GM15510 (cell line): Measurements from ENCODE around the gene MYO10.

Experiments
- POLR2A ChIP-seq: IDR thresholded peaks from 3 replicates; pipeline ENCODE4 v1.6.1; 2011; ENCODE audit warnings: borderline replicate concordance; ENCODE audit not compliant: insufficient read length; ENCODE audit errors: extremely low read depth

The MYO10 gene

DNA sequence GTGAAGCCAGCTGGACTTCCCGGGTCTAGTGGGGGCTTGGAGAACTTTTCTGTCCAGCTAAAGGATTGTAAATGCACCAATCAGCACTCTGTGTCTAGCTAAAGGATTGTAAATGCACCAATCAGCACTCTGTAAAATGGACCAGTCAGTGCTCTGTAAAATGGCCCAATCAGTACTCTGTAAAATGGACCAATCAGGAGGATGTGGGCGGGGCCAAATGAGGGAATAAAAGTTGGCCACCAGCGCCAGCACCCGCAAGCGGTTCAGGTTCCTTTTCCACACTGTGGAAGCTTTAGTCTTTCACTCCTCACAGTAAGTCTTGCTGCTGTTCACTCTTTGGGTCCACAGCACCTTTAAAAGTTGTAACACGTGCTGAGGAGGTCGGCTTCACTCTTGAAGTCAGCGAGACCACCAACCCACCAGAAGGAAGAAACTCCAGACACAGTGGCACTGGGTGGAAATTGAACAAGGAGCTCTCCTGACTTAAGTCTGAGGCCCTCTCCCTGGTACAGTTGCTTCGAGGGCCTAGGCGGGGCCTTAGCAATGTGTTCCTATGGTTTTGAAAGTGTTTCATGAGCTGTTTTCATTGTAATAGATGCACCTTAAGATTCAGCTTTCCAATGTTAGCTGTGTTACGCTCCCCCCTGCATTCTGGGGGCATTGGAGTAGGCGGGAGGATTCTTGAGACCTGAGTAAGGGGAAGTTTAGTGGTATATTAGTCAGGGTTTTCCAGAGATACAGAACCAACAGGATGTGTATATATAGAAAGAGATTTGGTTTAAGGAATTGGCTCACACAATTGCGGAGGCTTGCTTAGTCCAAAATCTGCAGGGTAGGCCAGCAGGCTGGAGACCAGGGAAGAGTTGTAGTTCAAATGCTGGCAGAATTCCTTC is 21.5 kb upstream of the MYO10 start:
- TF ChIP-seq POLR2A, result no peak

DNA sequence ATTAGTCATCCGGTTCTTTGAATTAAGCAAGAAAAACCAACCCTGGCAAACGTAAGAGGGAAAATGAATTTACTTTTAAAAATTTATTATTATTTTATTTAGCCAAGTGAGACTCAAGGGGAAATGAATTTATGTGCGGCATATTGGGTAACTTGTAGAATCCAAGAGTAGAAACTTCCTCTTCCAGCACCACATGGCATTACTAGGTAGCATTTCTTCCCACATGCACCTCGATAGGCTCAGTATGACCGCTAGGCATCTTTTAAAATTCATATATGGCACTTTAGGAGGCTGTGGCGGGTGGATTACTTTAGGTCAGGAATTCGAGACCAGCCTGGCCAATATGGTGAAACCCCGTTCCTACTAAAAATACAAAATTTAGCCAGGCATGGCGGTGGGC is 17.6 kb upstream of the MYO10 start:
- TF ChIP-seq POLR2A, result no peak

DNA sequence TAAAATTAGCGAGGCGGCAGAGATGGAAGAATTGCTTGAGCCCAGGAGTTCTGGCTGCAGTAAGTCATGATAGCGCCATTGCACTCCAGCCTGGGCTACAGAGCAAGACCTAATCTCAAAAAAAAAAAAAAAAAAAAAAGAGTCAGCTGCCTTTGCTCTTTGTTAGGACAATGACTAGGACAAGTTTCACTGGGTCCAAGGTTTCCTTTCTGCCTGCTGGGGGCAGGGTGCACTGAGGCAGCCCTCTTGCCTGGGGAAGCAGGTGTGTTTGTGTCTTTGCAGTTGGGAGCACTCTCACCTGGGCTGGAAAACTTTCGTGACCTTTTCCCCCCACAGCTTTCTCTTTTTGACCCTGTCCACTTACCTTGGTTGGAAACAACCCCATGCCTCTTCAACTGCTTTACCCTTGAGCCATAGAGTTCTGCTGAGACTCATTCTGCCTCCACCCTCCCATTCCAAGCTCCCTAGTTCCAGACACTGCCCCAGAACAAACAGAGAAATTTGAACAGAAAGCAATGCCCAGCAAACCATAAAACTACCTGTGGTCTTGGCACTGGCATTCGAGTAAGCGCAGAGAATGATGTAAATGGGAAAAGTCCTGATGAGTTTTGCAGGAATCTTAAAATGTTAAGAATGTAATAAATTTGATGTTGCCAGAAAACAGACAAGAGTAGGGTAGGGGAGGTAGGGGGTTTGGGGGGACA is 17.0 kb upstream of the MYO10 start:
- no peak for TF ChIP-seq POLR2A

DNA sequence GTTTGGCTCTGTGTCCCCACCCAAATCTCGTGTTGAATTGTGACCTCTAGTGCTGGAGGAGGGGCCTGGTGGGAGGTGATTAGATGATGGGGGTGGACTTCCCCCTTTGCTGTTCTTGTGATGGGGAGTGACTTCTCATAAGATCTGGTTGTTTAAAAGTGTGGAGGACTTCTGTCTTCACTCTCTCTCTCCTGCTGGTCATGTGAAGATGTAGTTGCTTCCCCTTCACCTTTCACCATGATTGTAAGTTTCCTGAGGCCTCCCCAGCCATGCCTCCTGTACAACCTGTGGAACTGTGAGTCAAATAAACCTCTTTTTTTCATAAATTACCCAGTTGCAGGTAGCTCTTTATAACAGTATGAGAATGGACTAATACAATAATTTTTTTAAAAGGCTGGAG is 10.6 kb upstream of the MYO10 start:
- no peak for TF ChIP-seq POLR2A

DNA sequence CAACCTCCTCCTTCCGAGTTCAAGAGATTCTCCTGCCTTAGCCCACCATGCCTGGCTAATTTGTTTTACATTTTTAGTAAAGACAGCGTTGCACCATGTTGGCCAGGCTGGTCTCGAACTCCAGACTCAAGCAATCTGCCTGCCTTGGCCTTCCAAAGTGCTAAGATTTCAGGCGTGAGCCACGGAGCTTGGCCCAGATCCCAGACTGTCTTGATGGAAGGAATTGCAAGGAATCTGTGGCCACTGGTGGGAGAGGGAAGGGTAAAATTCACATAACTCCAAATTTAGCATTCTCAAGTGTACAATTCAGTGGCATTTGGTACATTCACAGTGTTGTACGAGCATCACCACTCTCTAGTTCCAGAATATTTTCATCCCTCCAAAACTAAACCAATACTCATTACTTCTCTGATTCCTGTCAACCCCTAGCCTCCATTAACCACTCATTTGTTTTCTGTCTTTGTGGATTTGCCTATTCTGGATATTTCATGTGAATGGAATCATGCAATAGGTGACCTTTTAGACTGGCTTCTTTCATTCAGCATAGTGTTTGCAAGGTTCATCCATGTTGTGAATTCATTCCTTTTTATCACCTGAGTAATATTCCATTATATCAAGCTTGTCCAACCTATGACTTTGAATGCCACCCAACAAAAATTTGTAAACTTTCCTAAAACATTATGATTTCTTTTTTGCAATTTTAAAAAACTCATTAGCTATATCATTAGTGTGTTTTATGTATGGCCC is 8.9 kb upstream of the MYO10 start:
- no peak for TF ChIP-seq POLR2A

DNA sequence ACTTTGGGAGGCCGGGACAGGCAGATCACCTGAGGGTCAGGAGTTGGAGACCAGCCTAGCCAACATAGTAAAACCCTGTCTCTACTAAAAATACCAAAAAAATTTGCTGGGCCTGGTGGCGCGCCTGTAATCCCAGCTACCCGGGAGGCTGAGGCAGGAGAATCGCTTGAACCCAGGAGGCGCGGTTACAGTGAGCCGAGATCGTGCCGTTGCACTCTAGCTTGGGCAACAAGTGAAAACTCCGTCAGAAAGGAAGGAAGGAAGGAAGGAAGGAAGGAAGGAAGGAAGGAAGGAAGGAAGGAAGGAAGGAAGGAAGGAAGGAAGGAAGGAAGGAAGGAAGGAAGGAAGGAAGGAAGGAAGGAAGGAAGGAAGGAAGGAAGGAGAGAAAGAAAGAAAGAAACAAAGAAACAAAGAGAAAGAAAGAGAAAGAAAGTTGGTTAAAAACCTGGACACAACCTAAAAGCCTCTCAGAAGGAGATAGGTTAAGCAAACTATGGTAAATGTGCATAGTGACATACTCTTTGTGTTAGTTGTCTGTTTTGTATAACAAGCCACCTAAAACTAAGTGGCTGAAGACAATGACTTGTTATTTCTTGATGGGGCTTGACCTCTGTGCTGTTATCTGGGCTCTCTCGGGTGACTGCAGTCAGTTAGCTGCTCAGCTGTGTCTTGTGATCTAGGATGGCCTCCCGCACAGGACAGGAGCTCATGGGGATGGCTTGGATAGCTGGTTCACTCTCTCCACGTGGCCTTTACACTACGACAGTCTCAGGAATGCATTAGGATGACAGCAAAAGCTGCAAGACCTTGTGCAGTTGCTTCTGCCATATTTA is 8.0 kb upstream of the MYO10 start:
- TF ChIP-seq POLR2A, result no peak

DNA sequence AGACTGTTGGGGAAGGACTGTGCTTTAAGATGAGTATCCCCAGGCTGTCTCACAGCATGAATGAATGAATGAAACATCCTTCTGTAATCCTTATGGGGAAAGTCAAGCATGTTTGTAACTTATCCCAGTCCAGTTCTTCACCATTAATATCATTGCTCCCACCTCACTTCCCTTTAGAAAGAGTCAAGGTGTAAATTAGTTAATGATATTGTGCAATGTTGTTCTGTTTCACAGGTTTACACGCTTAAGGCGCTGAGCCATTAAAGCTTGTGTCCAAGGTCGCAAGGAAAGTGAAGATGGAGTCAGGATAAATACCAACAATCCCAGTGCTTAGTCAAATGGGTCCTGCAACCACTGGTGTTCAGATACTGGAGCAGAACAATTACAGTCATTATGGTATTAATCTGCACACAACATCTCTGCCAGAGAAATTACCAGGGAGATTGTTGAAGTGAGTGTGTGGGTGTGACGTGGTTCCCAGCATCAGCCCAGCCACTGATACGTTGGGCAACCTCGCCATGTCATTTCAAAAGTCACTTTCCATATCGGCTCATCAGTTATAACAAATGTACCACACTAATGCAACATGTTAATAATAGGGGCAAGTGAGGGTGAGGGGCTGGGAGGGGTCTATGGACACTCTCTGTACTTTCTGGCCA is 1.5 kb upstream of the MYO10 start:
- no peak for TF ChIP-seq POLR2A

DNA sequence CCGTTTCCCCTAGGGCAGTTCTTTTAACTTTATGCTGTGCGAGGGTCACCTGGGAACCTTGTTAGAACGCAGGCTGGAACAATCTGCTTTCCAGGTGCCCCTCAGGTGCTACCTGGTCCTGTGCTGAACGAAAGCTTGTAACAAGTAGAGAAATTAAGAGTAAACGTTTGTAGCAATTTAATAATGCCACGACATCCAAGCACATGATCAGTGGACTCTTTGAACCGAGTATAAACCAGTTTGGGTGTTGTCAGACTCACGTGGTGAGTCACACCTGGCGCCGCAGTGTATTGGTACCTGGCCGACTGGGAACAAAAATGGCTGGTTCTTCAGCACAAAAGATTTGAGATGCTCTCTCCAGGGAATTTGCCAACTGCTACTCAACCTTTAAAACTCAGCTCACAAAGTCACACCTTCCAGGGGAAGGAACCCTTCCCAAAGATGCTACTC is 926 bp upstream of the MYO10 start:
- TF ChIP-seq POLR2A, result no peak

DNA sequence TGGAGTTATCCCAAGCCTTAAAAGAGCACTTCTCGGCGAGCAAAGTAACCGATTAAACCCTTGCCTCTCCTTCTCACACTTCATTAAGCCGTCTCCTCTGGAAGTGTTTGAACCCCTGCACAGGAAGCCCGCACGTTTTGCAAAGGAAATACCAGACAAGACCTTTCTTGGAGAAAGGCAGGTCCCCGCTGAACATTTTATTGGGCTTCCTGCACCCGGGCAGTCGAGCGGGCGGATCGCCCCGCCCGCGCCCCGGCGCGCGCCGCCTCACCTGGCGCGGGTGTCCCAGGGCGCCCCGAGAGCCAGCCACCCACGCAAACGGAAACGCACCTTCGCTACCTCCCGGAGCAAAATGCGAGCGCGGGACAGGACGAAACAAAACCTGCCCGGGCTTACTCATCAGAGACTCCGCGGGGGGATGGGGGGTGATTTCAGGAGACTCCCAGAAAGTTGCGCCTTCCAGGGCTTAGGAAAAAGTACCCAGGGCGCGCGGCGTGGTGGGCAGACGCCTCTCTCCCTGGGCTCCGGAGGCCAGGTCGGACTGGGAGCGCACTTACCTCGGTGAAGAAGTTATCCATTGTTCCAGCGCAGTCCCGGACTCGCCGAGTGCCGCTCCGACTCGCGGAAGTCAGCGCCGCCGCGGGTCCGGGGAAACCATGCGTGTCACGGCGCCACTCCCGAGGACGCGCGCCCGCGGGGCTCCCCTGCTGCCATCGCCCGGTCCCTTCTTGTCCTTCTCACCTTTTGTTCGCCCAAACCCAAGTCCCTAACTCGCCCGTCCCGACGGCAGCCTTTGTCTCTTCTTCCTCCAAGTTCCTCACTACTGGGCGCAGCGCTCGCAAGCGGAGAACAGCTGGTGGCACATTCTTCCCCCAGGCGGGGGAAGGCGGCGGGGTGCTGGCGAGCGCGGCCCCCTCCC is 598 bp downstream of the MYO10 start:
- no peak for TF ChIP-seq POLR2A

DNA sequence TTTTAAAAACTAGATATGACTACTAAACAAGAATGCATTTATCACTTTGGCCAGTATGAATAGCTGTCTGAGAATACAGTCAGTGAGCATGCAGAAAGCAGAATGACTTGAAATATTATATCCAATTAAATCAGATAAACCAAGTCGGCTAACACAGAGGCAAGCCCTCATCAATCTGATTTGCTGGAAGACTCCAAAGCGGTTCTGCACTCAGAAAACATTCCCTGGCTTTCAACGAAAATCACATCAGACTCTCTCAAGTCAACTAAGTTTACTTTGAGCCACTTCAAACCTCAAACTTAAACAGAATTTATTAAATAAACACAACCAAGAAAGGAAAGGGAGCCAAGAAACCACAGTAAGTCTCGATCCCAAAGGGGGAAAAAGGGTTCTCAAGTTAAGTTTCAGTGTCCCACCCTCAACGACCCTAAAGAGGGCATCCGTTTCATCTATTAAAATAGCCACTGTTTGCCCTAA is 1.4 kb downstream of the MYO10 start:
- TF ChIP-seq POLR2A, result no peak

DNA sequence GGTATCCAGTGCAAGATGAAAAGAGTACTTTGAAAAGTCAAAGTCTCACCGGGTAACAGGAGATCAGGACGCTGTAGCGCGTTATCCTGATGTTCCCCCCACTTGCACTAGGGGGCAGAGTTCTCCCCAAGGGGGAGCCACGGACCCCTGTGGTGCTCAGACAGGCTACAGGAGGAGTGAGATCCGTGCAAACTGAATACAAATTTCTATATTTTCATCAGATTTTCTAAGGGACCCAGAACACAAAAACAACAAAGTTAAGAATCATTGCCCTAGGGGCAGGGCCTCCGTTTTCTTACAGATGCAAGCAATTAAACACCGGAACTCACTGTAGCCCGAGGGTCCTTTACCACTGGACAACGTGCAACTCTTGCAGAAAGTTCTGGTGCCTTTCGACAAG is 2.0 kb downstream of the MYO10 start:
- TF ChIP-seq POLR2A, result no peak

DNA sequence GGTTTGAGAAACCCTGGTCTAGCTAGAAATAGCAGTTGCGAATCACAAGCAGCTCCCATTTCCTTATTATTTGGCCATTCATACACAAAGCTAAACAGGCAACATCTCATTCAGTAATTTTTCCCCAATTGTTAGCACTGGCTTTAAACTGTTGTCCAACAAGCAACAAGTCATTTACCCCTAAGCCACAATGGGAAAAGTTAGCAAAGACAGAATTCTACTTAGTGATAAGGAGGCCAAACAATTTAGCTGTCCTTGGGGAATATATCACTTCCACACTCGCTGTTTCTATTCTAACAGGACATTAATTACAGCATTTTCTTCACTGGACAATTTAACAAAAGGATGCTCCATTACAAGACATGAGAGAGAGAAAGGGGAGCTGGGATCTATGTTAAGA is 2.8 kb downstream of the MYO10 start:
- TF ChIP-seq POLR2A, result no peak

DNA sequence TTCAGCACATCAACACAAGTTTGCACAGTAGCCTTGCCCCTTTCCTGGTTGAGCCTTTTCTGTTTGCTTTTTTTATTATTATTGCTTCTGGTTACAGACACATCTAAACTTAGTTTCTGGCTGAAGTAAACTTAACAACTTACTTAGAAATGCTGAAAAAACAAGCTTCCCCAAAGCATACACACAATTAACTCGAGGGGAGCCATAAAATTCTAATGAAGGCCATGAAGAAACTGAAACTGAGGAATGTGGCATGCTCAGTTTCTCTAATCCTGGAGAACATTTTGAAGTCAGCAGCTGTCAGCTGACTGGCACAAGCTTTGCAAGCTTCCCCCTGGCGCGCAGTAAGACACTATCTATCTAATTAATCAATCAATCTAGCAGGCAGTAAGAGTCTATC is 3.7 kb downstream of the MYO10 start:
- TF ChIP-seq POLR2A, result no peak
